NCI-H2029 (cell line): ENCODE results near the gene CD81.
A peak's percentile ranks its signal among the peaks of the same experiment; 100 is the strongest.

ENCODE experiments used
- DNase-seq: peaks from one replicate; lab custom pipeline; 2025; lab: John Stamatoyannopoulos, UW

CD81 gene

DNA sequence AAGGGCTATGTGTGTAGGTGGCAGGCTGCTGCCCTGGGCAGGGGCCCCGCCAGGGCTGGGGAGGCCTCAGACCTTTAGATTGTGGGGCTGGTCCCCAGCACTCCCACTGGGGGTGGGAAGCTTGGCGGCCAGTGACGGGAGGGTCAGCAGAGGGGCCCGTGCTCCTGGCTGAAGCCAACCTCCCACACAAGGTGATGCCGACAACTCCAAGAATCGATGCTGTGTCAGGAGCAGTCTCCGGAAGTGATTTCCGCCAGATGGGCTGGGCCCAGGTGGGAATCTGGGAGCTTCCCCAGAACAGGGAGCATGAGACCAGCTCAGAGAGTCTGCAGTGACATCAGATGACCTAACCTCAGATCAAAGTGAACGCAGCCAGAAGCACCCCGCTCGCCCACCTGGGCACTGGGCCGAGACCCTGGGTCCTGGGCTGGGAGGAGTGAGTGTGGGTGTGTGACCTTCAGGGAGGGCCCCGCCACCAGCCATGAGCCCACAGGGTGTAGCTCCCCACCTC, 59.5 kb downstream of the CD81 start:
- DNase-seq = no peak

DNA sequence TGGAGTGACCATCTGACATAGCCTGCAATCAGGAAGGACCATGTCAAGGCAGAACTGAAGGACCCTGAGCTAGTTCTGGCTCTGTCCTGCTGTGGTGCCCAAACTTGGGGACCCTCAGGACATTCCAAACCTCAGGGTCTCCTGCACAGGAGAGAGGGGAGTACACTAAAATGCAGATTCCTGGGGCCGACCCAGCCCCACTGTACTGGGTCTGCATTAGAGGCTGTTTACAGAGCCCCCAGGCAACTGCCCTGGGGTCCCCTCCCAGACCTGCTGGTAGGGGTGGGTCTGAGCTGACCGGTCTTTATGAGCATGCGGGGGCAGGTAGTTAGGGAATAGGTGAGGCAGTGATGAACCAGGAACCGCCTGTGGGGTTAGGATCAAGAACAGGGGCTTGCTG, 60.4 kb downstream of the CD81 start:
- DNase-seq = no peak

DNA sequence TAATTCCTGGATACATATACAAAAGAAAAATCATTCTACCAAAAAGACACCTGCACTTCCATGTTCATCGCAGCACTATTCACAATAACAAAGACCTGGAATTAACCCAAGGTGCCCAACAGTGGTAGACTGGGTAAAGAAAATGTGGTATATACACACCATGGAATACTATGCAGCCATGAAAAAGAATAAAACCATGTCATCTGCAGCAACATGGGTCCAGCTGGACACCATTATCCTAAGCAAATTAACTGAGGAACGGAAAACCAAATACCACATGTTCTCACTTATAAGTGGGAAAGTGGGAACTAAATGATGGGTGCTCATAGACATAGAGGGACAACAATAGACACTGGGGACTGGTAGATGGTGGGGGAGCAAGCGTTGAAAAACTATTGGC, 62.7 kb downstream of the CD81 start:
- no peak for DNase-seq

DNA sequence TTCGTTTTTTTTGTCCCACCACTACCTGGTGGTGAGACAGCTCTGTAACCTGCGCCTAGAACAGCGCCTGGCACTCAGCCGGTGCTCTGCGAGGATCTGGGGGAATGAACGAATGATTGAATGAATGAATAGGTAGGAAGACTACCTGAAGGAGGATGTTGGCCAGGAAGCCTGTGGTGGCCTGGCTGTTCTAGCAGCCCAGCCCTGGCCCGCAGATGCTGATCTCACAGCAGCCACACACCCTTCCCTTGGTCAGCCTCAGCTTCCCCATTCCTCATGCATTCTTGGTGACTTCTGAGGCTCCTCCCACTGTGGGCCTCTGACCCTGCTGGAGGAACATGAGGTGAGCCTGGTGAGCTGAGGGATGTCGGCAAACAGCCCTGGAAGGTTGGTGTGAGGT, 63.5 kb downstream of the CD81 start:
- no peak for DNase-seq

DNA sequence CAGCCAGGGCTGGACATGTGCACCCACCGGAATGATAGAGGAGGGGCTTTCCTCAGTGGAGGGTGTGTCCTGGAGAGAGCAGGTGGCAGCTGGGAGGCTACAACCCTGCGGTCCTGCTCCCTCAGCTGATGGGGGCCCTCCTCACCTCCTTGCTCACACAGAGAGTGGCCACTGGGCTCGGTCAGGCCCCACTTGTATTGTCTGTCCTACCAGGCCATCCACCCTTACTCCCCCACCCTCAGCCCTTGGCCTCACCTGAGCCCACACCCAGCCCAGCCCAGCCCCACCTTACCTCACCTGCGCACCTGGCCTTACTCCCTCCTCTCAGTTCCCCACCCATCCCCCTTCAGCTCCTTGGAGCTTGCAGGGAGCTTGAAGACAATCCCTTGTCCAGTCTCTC, 64.1 kb downstream of the CD81 start:
- DNase-seq = no peak

DNA sequence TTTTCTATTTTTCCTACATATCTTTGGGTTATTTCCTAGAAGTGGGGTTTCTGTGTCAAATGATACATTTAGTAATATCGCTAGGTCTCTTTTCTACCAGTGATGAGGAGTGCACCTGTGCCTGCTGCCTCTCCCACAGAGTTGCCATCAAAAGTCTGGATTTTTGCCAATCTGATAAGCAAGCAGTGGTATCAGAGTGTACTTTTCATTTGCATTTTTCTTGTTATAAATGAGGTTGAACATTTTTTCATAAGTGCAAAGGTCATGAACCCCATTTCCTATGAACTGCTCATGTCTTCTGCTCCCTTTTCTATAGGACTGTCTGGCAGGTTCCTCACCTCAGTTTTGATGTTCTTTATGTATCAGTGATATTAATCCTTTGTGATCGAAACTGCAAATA, 65.5 kb downstream of the CD81 start:
- DNase-seq = no peak

DNA sequence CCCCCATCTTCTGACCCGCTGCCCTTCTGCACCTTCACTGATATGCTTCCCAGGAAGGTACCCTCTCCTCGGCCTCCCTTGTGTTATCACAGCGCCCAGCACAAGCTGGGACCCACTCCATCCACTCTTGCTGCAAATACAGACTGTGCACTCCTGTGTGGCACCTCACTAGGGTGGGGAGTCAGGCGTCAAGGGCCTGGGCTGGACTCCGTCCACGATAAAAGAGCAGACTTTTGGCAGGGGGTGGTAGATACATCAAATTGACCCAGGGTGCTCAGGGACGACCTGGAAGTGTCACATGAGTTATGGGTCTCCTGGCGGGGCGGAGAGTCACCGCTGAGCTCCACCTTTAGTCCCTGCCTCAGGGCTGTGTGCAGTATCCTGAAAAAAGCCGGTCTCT, 66.3 kb downstream of the CD81 start:
- DNase-seq = no peak

DNA sequence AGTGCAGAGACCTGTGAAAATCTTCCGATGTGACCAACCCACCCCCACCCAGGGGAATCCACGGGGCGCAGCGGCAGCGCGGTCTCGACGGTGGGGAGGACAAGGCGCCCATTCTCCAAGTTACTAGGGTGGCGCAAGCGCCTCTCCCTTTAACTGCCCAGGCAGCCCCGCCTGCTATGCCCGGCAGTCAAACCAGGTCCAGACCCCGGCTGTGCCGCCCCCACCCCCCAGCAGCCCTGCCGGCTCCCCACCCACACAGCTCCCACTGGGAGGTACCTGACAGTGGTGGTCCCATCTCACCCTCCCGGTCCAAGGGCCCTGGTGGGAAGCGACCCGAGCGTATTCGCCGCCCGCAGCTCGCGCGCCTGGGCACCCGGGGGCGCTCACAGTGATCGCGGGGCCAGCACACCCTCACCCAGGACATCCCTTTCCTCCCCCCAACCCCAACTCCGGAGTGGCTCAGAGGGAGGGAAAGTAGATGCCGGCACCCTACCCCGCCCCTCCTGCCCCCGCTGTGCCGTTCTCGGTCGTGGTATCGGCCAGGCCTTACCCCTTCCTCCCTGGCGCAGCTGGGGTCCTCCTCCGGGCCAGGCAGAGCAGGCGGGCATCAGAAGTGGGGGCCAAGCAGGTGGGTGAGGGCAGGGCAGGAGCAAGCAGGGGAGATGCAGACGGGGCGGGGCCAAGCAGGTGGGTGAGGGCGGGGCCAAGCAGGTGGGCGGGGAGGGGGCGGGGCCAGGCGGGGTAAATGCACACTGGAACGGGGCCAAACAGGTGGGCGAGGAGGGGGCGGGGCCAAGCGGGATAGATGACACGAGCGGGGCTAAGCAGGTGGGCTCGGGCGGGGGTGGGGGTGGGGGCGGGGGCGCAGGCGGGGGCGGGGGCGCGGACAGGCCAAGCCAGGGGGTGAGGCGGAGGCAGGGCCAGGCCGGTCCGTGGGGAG, 67.0 kb downstream of the CD81 start, which contains the start of gene TRPM5:
Gene TRPM5 (minus strand): TSS at position 634 of the 940 bp plus-strand sequence. CDS start 21,478 bp downstream, outside the sequence.
- peak; percentile 69 for DNase-seq

DNA sequence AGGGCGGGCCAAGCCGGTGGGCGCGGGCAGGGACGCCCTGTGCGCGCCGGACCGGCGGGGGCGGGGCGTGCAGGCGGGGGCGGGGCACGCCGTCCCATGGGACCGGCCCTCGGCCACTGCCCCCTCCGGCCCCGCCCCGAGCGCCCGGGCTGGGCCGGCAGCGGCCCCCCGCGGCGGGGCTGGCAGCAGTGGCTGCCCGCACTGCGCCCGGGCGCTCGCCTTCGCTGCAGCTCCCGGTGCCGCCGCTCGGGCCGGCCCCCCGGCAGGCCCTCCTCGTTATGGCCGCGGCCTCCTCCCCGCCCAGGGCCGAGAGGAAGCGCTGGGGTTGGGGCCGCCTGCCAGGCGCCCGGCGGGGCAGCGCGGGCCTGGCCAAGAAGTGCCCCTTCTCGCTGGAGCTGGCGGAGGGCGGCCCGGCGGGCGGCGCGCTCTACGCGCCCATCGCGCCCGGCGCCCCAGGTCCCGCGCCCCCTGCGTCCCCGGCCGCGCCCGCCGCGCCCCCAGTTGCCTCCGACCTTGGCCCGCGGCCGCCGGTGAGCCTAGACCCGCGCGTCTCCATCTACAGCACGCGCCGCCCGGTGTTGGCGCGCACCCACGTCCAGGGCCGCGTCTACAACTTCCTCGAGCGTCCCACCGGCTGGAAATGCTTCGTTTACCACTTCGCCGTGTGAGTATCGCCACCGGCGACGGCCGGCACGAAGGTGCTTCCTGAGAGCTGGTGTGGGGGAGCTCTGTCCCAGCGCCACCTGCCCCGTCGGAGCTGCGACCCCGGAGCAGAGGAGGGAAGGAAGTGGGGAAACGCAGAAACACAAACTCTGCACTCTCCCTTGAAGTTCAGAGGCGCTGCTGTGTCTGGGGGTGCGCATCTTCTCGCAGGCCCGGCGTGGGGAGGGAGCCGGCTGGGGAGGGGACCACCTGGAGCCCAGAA, 68.0 kb downstream of the CD81 start, which contains the start of gene KCNQ1:
Gene KCNQ1 (plus strand): TSS at position 188 of the 925 bp plus-strand sequence. CDS start 91 bp downstream, at position 279.
- peak; percentile 69 for DNase-seq

DNA sequence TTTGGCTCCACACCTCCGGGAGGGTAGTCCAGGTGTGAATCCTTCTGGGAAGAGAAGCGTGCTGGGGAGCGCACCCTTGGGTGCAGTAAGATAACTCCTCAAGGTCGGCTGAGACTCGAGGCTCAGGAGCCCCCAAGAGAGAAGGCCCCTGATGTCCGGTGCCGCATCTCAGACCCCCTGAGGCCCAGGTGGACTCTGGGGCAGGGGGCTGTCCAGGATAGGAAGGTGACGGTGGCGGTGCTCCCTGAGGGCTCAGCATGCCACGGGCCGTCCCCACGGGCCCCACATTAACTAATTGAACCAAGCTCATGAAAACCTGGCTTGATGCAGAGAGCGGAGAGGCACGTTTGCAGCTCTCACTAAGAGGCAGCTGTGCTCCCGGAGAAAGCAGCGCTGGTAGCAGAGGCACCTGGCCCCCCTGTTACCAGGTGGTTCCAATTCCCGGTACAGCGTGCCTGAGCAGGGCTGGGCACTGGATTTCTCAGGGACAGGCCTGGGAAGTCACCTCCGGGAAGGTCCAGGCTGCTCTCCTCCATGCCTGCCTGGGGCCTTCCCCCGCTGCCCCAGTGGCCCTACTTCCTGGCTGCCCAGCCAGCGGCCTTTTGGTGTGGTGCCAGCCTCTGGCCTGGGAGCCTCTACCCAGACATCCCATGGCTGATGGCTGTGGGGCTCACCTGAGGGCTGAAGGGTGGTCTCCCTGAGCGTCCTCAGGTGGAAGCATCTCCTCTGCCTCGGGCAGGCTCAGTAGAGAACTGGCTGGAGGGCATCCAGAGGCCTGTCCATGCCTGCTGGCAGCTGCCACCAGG, 68.8 kb downstream of the CD81 start:
- DNase-seq = peak; percentile 9

DNA sequence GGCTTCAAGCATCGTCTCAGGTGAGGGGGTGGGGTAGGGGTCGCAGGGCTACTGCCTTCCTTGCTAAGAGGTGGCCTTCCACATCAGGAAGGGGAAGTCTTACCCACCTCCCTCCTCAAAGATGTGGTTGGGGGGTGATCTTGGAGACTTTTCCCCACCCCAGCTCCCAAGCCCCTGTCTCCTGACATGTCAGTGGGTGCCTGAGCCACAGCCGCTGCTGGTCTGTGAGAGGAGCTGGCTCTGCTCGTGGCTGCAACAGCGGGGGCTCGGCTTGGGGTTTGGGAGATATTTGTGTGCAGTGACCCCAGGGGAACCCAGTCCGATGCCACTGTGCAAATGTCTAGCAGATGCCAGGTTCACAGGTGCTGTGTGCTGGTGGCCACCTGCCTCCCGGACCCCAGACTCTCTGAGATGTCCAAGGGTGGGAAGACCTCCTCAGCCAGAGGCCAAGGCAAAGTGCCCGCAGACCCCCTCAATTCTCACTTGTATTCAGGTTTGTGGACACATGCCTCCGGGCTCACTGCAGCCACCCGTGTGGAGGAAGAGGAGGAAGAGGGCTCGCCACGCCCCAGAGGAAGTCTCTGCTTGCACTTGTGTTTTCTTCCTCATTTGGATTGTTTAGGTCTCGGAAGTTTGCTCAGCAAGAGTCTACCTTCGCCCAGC, 69.6 kb downstream of the CD81 start:
- no peak for DNase-seq
